Measurements from ENCODE around the gene SEMA6A.

Gene SEMA6A

DNA sequence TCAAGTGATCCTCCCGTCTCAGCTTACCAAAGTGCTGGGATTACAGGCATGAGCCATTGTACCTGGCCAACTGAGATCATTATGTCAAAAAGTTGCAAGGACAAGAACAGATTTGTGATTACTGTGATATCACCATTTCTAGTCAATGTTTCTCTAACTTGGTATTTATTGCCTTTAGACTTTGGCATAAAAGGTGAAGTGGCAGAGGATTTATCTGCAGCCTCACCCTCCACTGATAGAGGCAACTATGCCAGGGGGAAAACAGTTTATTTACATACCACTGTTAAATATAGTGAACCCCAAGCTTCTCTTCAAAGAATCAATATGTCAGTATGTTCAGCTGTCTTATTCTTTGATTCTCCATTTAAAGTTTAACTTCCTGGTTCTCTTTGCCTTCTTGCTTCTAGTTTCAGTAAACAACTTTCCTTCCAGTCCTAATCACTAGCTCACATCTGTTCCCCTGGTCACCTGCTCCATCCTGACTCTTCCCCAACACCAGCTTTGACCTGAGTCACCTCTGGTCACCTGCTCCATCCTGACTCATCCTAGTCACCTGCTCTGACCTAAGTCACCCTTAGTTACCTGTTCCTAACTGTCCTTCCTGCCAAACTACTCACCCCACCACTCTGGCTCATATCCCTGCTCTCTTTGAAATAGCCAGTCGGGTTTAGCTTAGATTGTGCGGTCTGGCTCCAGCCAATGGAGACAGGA is 29.9 kb downstream of the SEMA6A start:
- Mint-ChIP-seq H3K27me3 (no peaks in the 10 kb centered on the region), H3K27ac (no peak overlapping the region), H3K4me3 (no peak overlapping the region), H3K9me3 (ENCODE audit: low read depth) (peaks cover 15% of the 10 kb centered on the region), H3K4me1 (ENCODE audit: low read depth) (no peaks in the 10 kb centered on the region), H3K36me3 (peaks cover 16% of the 10 kb centered on the region)

DNA sequence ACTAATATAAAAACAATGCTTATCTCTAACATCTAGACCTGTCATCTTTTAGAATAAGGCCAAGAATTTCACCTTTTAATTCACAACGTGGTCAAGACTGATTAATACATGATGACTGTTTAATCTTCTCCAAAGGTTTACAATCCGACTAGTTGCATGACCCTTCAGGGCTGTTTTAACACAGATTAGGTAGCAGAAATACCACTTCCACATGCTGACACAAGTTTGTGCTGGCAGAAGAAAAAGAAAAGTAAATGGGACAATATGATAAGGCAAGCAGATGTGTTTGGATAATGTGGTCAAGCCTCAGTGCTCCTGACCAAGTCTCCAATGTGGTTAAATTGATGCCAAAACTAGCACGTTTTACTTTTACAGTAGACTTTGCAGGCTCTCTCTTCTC is 31.1 kb downstream of the SEMA6A start:
- Mint-ChIP-seq H3K4me3 (no peak overlapping the region), H3K36me3 (peaks cover 16% of the 10 kb centered on the region), H3K4me1 (ENCODE audit: low read depth) (no peaks in the 10 kb centered on the region), H3K27me3 (no peaks in the 10 kb centered on the region), H3K9me3 (ENCODE audit: low read depth) (peaks cover 15% of the 10 kb centered on the region), H3K27ac (no peak overlapping the region)

DNA sequence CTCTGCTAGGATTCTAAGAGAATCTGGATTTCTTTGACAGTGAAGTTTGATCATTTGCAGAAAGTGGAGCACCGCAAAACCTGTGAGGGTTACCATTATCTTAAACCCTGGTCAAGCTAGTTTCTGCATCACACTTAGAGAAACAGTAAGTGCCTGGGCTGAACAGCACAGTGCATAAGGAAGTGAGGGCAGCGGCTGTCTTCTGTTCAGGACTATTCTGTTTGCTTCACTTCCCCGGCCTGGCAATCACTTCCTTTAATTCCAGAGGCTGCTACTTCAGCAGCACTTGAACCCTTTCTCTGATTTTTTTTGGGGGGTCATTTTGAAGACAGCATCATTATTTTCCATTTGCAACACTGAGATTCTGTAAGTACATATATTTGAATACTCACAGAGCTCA is 32.0 kb downstream of the SEMA6A start:
- H3K27ac Mint-ChIP-seq: no peak overlapping the region
- H3K36me3 Mint-ChIP-seq: peaks cover 16% of the 10 kb centered on the region
- peaks cover 15% of the 10 kb centered on the region for H3K9me3 Mint-ChIP-seq (ENCODE audit: low read depth)
- H3K27me3 Mint-ChIP-seq: no peaks in the 10 kb centered on the region
- no peaks in the 10 kb centered on the region for H3K4me1 Mint-ChIP-seq (ENCODE audit: low read depth)
- no peak overlapping the region for H3K4me3 Mint-ChIP-seq

DNA sequence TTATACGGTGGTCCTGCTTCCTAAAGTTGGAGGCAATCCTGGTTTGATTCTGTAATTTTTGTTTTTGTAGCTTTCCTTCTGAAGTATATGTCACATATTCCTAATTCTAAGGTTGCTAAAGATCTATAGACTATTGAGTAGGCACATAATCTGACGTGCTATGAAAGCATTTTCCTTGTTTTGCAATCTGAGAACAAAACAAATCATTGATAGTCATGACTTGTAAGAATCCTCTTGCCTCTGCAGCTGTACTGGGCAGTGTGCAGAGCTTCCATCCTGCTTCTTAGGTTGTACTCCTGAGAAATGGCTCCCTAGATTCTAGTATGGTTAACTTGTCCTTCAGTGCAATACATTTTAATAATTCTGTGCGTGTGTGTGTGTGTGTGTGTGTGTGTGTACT is 35.4 kb downstream of the SEMA6A start:
- H3K36me3 Mint-ChIP-seq: peaks cover 8% of the 10 kb centered on the region

DNA sequence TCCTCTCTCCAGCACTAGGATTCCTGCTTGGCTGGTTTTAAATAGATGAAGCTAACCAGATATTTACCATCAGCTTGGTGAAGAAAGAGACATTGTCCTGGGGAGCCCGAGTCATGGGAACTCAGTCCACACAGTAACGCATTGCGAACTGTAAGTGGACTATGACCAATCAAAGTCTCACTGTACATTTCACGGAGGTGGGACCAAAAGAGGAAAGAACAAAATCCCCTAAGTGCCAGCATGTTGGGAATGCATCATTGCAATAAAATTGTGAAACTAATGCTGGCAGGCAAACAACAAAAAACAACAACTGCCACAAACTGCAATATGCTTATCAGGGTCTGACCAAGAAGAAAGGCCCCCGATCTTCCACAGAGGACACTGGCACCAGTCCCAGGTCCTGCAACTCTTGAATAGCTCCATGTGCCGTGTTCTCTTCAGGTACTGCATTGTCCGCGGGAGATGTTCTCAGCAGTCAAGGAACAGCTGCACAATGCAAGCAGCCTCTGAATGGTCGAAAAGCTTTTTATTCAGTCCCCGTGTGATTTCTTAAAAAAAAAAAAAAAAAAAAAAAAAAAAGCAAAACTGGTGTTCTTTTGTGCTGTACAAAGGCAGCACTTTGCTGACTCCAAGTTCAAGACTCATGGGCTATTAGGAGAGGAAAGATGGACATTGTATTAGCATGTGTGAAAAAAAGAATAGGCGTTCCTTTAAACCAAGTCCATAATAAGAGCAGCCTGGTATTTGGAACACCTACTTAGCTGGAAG is 38.1 kb downstream of the SEMA6A start:
- no peaks in the 10 kb centered on the region for H3K27me3 Mint-ChIP-seq
- H3K4me3 Mint-ChIP-seq: no peak overlapping the region
- peaks cover 5% of the 10 kb centered on the region for H3K9me3 Mint-ChIP-seq (ENCODE audit: low read depth)
- H3K4me1 Mint-ChIP-seq (ENCODE audit: low read depth): no peaks in the 10 kb centered on the region
- H3K36me3 Mint-ChIP-seq: peaks cover 8% of the 10 kb centered on the region
- no peak overlapping the region for H3K27ac Mint-ChIP-seq

More for the DNA sequence above, 35.4 kb downstream of the SEMA6A start:
- peaks cover 5% of the 10 kb centered on the region for H3K9me3 Mint-ChIP-seq (ENCODE audit: low read depth)
- H3K4me1 Mint-ChIP-seq (ENCODE audit: low read depth): no peaks in the 10 kb centered on the region
- no peak overlapping the region for H3K27ac Mint-ChIP-seq
- no peak overlapping the region for H3K4me3 Mint-ChIP-seq
- no peaks in the 10 kb centered on the region for H3K27me3 Mint-ChIP-seq

DNA sequence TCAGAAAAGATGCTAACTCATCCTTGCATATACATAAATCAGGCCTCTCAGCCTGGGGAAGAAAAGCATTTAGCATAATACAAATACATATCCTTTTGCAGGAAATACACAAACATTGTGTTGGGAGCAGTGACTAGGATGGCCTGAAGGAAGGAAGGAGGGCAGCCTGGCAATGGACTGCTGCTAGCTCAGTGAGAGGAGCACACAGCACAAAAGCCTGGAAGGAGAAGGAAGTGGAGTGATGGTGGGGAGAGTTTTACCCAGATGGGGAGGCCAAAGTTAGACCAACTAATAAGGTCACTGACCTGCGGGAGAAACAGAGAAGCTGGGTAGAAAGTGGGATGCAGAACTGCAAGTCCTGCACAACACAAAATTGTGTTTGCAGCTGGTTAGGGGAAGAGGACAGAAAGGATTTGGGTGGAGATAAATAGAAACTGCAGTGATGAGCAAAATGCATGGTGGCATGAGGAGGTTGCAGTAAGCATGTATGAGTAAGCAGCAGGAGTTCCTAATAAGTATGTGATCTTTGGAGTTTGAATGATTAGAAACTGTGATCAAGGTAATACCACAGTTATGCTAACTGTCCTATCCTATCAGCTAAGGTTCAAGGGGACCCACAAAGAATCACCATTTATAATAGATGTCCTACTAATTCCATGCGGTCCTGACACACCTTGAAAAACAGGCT is 39.5 kb downstream of the SEMA6A start:
- no peaks in the 10 kb centered on the region for H3K36me3 Mint-ChIP-seq
- H3K27me3 Mint-ChIP-seq: no peaks in the 10 kb centered on the region
- no peaks in the 10 kb centered on the region for H3K4me1 Mint-ChIP-seq (ENCODE audit: low read depth)
- no peak overlapping the region for H3K4me3 Mint-ChIP-seq
- no peak overlapping the region for H3K27ac Mint-ChIP-seq
- H3K9me3 Mint-ChIP-seq (ENCODE audit: low read depth): no peaks in the 10 kb centered on the region

DNA sequence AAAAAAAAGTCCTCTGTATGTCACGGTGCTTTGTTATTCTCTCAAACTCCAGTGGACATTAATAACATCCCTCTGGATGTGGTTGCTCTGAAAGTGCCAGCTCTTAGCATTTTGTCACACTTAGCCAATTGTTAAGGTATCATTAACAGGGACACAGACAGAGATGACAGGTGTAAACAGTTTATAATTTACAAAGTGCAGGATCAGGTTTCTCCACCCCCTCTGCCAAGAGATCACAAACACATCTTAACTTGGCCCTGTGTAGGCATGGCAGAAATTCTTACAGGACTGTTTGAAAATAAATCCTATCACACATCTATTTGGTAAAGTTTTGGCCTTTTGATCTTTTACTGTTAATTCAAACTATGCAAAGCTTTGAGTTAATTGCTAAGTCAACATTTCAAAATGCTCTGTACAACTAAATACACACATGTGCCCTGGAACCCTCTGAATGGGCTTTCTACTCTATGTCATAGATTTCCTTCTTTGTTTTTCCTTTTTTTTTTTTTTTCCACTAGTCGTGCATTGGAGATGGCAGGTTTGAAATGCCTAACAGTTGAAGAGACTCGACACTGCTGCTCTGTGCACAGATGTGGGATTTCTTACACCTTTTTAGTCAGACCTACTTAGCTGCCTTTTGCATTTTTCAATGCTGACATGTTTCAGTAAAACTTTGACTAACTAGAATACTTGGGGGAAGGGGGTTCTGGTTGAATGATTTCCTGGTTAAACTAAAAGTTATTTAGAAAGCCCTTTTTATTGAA is 41.7 kb downstream of the SEMA6A start:
- no peaks in the 10 kb centered on the region for H3K36me3 Mint-ChIP-seq
- H3K4me1 Mint-ChIP-seq (ENCODE audit: low read depth): no peaks in the 10 kb centered on the region
- H3K27ac Mint-ChIP-seq: no peak overlapping the region
- no peak overlapping the region for H3K4me3 Mint-ChIP-seq
- no peaks in the 10 kb centered on the region for H3K27me3 Mint-ChIP-seq
- H3K9me3 Mint-ChIP-seq (ENCODE audit: low read depth): no peaks in the 10 kb centered on the region

DNA sequence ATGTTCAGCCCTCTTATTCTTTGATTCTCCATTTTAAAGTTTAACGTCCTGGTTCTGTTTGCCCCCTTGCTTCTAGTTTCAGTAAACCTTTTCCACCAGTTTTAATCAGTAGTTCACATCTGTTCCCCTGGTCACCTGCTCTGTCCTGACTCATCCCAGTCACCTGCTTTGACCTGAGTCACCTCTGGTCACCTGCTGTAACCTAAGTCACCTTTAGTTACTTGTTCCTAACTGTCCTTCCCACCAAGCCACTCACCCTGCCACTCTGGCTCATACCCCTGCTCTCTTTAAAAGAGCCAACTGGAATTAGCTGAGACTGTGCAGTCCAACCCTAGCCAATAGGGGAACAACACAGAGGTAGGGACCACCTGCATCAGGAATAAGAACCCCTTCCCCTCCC is 43.0 kb downstream of the SEMA6A start:
- no peaks in the 10 kb centered on the region for H3K36me3 Mint-ChIP-seq
- no peak overlapping the region for H3K4me3 Mint-ChIP-seq
- no peak overlapping the region for H3K27ac Mint-ChIP-seq
- no peaks in the 10 kb centered on the region for H3K27me3 Mint-ChIP-seq
- H3K9me3 Mint-ChIP-seq (ENCODE audit: low read depth): no peaks in the 10 kb centered on the region
- H3K4me1 Mint-ChIP-seq (ENCODE audit: low read depth): no peaks in the 10 kb centered on the region

DNA sequence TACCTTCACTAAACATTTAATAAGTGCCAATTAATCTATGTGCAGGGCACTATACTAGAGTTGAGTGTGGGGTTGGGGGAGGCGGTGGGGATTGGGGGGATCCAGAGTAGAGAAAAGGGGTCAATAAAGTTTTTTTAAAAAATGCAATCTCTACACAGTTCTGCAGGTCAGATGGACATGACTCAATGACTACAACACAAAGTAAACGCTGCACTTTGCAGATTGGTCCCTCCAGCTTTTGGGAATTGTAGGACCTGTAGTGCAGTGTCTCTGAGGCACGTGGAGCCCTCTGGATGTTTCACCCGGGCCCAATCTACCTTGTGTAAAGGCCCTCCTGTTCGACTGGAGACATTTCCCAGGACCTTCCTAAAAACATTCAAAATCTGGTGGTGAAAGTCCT is 43.5 kb downstream of the SEMA6A start:
- Mint-ChIP-seq H3K4me1 (ENCODE audit: low read depth) (no peaks in the 10 kb centered on the region), H3K4me3 (no peak overlapping the region), H3K27ac (no peak overlapping the region), H3K27me3 (no peaks in the 10 kb centered on the region), H3K9me3 (ENCODE audit: low read depth) (no peaks in the 10 kb centered on the region), H3K36me3 (no peaks in the 10 kb centered on the region)

DNA sequence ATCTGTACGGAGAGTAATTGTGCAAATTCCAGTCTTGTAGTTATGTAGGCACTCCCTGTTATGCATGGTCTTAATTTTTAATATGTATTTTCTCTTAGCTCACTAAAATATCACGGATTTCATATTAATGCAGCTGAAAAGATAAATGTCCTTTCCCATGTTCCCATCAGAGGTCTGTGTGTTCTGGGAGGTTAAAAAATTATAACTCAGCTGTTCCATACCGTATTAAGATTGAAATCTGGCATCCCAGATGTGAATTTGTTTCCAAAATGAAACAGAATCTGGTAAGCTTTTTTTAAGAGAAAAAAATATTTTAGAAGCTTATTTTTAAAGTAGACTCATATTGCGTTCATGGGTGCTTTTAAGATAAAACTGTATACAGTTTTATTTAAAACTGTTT is 44.3 kb downstream of the SEMA6A start:
- H3K4me1 Mint-ChIP-seq (ENCODE audit: low read depth): no peaks in the 10 kb centered on the region
- no peak overlapping the region for H3K4me3 Mint-ChIP-seq
- no peaks in the 10 kb centered on the region for H3K27me3 Mint-ChIP-seq
- no peak overlapping the region for H3K27ac Mint-ChIP-seq
- H3K9me3 Mint-ChIP-seq (ENCODE audit: low read depth): no peaks in the 10 kb centered on the region
- H3K36me3 Mint-ChIP-seq: peaks cover 2% of the 10 kb centered on the region

DNA sequence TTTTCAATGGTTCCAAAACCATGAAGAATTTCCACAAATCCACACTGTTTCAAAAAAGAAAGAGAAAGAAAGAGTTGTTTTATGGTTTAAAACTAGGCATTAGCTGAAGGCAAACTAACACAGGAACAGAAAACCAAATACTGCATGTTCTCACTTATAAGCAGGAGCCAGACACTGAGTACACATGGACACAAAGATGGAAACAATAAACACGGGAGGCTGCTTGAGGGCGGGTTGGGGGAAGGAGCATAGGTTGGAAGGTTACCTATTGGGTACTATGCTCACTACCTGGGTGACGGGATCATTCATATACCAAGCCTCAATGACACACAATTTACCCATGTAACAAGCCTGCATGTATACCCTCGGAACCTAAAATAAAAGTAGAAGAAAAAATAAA is 45.0 kb downstream of the SEMA6A start:
- Mint-ChIP-seq H3K27me3 (no peaks in the 10 kb centered on the region), H3K4me1 (ENCODE audit: low read depth) (no peaks in the 10 kb centered on the region), H3K9me3 (ENCODE audit: low read depth) (no peaks in the 10 kb centered on the region), H3K4me3 (no peak overlapping the region), H3K36me3 (peaks cover 2% of the 10 kb centered on the region), H3K27ac (no peak overlapping the region)

DNA sequence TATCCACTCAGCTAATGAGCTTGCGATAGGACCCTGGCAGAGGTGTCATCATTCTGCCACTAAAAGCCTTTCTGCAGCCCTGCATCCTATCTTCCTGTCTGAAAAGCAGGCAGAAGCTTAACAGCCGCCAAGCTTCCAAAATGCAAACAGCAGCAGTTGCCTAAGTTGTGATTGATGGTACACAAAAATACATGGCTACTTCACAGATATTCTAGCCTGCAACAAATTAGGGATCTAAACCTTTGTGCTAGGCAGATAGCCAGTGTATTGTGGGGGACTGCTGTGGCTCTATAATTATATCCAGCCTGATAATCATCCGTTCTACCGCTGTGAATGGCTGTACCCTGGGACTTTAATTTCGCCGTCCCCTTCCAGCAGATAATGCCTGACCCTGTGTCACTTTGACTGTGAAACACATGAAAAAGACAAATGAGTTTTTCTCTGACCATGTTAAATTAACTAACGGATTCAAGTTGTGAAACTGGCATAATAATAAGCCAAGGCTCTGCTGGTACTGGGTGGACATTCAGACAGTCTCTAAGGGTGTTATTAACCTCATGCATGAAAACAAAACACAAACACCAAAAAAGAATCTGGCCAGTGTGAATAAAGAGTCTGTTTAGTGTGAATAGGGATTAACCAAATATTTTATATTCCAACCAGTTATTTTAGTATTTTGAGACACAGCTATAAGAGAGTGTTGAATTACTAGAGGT is 45.9 kb downstream of the SEMA6A start:
- Mint-ChIP-seq H3K27me3 (no peaks in the 10 kb centered on the region), H3K4me3 (no peak overlapping the region), H3K9me3 (ENCODE audit: low read depth) (no peaks in the 10 kb centered on the region), H3K36me3 (peaks cover 2% of the 10 kb centered on the region), H3K4me1 (ENCODE audit: low read depth) (no peaks in the 10 kb centered on the region), H3K27ac (no peak overlapping the region)

DNA sequence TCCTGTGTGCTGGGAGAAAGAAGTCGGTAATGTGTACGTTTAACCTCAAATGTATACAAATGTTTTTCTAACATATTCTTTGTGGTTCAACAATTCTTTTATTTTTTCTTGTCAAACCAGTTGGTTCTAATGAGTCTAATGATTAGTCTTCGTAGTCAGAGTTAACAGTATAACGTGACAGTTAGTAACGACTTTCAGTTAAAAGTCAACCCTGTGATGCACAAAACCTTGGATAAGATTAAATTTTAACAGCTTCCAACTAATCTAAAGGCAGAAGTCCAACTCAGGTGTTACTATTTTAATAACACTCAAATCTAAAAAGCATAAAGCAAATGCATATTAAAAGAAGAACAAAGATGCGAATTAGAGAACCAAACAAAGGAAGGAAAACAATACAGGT is 47.0 kb downstream of the SEMA6A start:
- Mint-ChIP-seq H3K4me3 (no peak overlapping the region), H3K9me3 (ENCODE audit: low read depth) (no peaks in the 10 kb centered on the region), H3K4me1 (ENCODE audit: low read depth) (no peaks in the 10 kb centered on the region), H3K27me3 (no peaks in the 10 kb centered on the region), H3K36me3 (peaks cover 2% of the 10 kb centered on the region), H3K27ac (no peak overlapping the region)

DNA sequence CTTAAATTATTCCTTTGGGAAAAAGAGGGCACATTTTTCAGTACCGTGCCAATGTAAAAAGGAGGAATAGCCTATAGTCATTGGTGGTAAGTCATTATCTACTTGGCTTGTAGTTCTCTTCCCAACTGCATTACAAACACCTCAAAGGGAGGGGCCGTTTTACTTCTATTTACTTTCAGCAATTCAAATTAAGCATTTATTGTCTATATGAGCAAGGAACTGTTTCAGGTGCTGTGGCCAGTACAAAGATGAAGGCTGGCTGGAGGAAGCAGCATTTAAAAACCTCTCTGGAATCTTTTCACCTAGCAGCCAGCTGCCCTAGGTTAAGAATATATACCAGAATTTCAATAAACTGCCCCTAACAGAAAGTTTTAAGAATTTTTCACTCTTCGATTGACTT is 48.9 kb downstream of the SEMA6A start:
- Mint-ChIP-seq H3K27me3 (no peaks in the 10 kb centered on the region), H3K4me3 (no peak overlapping the region), H3K27ac (no peak overlapping the region), H3K36me3 (peaks cover 2% of the 10 kb centered on the region), H3K4me1 (ENCODE audit: low read depth) (no peaks in the 10 kb centered on the region), H3K9me3 (ENCODE audit: low read depth) (no peaks in the 10 kb centered on the region)

Data from activated naive CD8-positive, alpha-beta T cell (primary cell).